HK-2 (cell line): Measurements from ENCODE around the gene EHBP1.

Experiments
- DNase-seq: peaks from one replicate; pipeline ENCODE4 v3.0.0-alpha.2; 2018; ENCODE audit not compliant: unreplicated experiment

EHBP1 gene

GRCh38 chr2:62705007-62705829 lies at the start of gene EHBP1:
EHBP1 (plus strand) TSS chr2:62705713; CDS start chr2:62707192, 1,479 bp downstream.
- DNase-seq: peak; percentile 99

- DNase-seq: no peak
Measured at GRCh38 chr2:62657783-62658182, 47.7 kb upstream of the EHBP1 start.

- no peak for DNase-seq
Measured at GRCh38 chr2:62658891-62659290, 46.6 kb upstream of the EHBP1 start.

- DNase-seq: no peak
Measured at GRCh38 chr2:62660087-62660486, 45.4 kb upstream of the EHBP1 start.

- DNase-seq: no peak
Measured at GRCh38 chr2:62660582-62661262, 44.8 kb upstream of the EHBP1 start.

- DNase-seq: no peak
Measured at GRCh38 chr2:62661263-62661635, 44.3 kb upstream of the EHBP1 start.

GRCh38 chr2:62662131-62662530 lies 43.4 kb upstream of the EHBP1 start:
- no peak for DNase-seq

- DNase-seq: no peak
Measured at GRCh38 chr2:62662554-62662953, 43.0 kb upstream of the EHBP1 start.

GRCh38 chr2:62663411-62663810 lies 42.1 kb upstream of the EHBP1 start:
- no peak for DNase-seq

GRCh38 chr2:62663920-62664795 lies 41.4 kb upstream of the EHBP1 start:
- no peak for DNase-seq

GRCh38 chr2:62665446-62665845 lies 40.1 kb upstream of the EHBP1 start:
- DNase-seq: no peak

GRCh38 chr2:62669180-62669579 lies 36.3 kb upstream of the EHBP1 start:
- DNase-seq: no peak

GRCh38 chr2:62672601-62673000 lies 32.9 kb upstream of the EHBP1 start:
- peak; percentile 41 for DNase-seq

- no peak for DNase-seq
Measured at GRCh38 chr2:62675062-62675461, 30.5 kb upstream of the EHBP1 start.

GRCh38 chr2:62685256-62685655 lies 20.3 kb upstream of the EHBP1 start:
- no peak for DNase-seq

GRCh38 chr2:62686012-62686685 lies 19.4 kb upstream of the EHBP1 start:
- no peak for DNase-seq

GRCh38 chr2:62687636-62688035 lies 17.9 kb upstream of the EHBP1 start:
- no peak for DNase-seq

GRCh38 chr2:62688771-62689170 lies 16.7 kb upstream of the EHBP1 start:
- no peak for DNase-seq

GRCh38 chr2:62691186-62691585 lies 14.3 kb upstream of the EHBP1 start:
- no peak for DNase-seq

- DNase-seq: no peak
Measured at GRCh38 chr2:62692225-62692624, 13.3 kb upstream of the EHBP1 start.

- DNase-seq: no peak
Measured at GRCh38 chr2:62698653-62699052, 6.9 kb upstream of the EHBP1 start.

- DNase-seq: no peak
Measured at GRCh38 chr2:62704654-62705006, 883 bp upstream of the EHBP1 start.
